Measurements from ENCODE around the gene FGR. TPM values are rescaled to one million over a fixed set of nuclear protein-coding genes. Genes with fewer than 3 reads are reported as not detected.

FGR gene
- total and polyA plus RNA-seq, 2 of the 13 experiments (the other 11 are each of a cell fraction or from before 2014, with no cell fraction given) = not detected

GRCh38 chr1:27563591-27564471 is 71.2 kb downstream of the FGR start (continued):
- TF ChIP-seq ZNF362 (CRISPR knock-in tag; IDR thresholded peaks at IDR 0.05; ENCODE audit: borderline replicate concordance) (peak; percentile 44; the same call in 1 of the 2 replicates), PITX1 (CRISPR knock-in tag; IDR thresholded peaks at IDR 0.05) (peak; percentile 91), ZNF484 (CRISPR knock-in tag; IDR thresholded peaks at IDR 0.05; ENCODE audit: borderline replicate concordance, low read depth) (no peak), ATF6 (CRISPR knock-in tag; conservative IDR thresholded peaks at IDR 0.05) (no peak), ZNF468 (CRISPR knock-in tag; IDR thresholded peaks at IDR 0.05) (no peak), REST (IDR thresholded peaks at IDR 0.05; ENCODE audit: borderline replicate concordance in 1 of 2, low read depth in 1 of 2, low read length in 2 of 2) (no peak), RARA (CRISPR knock-in tag; IDR thresholded peaks at IDR 0.05) (peak; percentile 93), JUNB (CRISPR knock-in tag; IDR thresholded peaks at IDR 0.05; ENCODE audit: borderline replicate concordance) (no peak; the same call in 1 of the 2 replicates), ZNF589 (CRISPR knock-in tag; conservative IDR thresholded peaks at IDR 0.05) (peak; percentile 48; the same call in 1 of the 2 replicates), ZBTB3 (CRISPR knock-in tag; IDR thresholded peaks at IDR 0.05; ENCODE audit: borderline replicate concordance, low read depth) (peak; percentile 65; the same call in 1 of the 2 replicates), ZNF777 (CRISPR knock-in tag; IDR thresholded peaks at IDR 0.05) (0 out of 2 replicates have a peak, but pooled peaks have one; percentile 60), FOXJ3 (CRISPR knock-in tag; IDR thresholded peaks at IDR 0.05; ENCODE audit: borderline replicate concordance) (peak; percentile 64; the same call in 1 of the 2 replicates), FOXA1 (IDR thresholded peaks at IDR 0.05) (no peak), FOXA1 (CRISPR knock-in tag; IDR thresholded peaks at IDR 0.05) (no peak; the same call in 1 of the 2 replicates), HOXD1 (CRISPR knock-in tag; IDR thresholded peaks at IDR 0.05) (peak; percentile 88), NFIC (IDR thresholded peaks at IDR 0.05; ENCODE audit: low read length) (no peak), ZNF674 (CRISPR knock-in tag; IDR thresholded peaks at IDR 0.05; ENCODE audit: low read depth) (no peak), ZBTB10 (CRISPR knock-in tag; IDR thresholded peaks at IDR 0.05; ENCODE audit: borderline replicate concordance) (peak; percentile 85; the same call in 1 of the 2 replicates)
